Anterior cingulate cortex (tissue), 58 donors: ENCODE measurements around the gene OLFML2B.

ENCODE experiments used
- DNase-seq, 58 donors: peaks; one replicate each; lab custom pipeline; 2025; lab: John Stamatoyannopoulos, UW

Gene OLFML2B

GRCh38 chr1:162009501-162010174, 14.0 kb downstream of the OLFML2B start:
- peak in 5 of 58 donors; percentile 8 to 39 (median 20) for DNase-seq

- DNase-seq = no peak
Measured at GRCh38 chr1:162008799-162009198, 14.9 kb downstream of the OLFML2B start.

- DNase-seq = no peak
Measured at GRCh38 chr1:162007466-162007865, 16.2 kb downstream of the OLFML2B start.

- no peak for DNase-seq
Measured at GRCh38 chr1:162006081-162006480, 17.6 kb downstream of the OLFML2B start.

GRCh38 chr1:162004441-162004950, 19.2 kb downstream of the OLFML2B start:
- DNase-seq = no peak

- DNase-seq = peak in 14 of 58 donors; percentile 7 to 46 (median 26)
Measured at GRCh38 chr1:162003830-162004215, 19.8 kb downstream of the OLFML2B start.

GRCh38 chr1:162003061-162003829, 20.4 kb downstream of the OLFML2B start:
- no peak for DNase-seq

GRCh38 chr1:162000053-162000420, 23.6 kb downstream of the OLFML2B start:
- DNase-seq = no peak

GRCh38 chr1:161999301-162000052, 24.2 kb downstream of the OLFML2B start:
- DNase-seq = no peak

GRCh38 chr1:161998811-161999210, 24.9 kb downstream of the OLFML2B start:
- DNase-seq = no peak

GRCh38 chr1:161997152-161997551, 26.5 kb downstream of the OLFML2B start:
- DNase-seq = no peak

- DNase-seq = peak in 44 of 58 donors; percentile 17 to 89 (median 58)
Measured at GRCh38 chr1:161994175-161994668, 29.4 kb downstream of the OLFML2B start.

GRCh38 chr1:161993576-161993975, 30.1 kb downstream of the OLFML2B start:
- DNase-seq = no peak

GRCh38 chr1:161989786-161990185, 33.9 kb downstream of the OLFML2B start:
- DNase-seq = no peak

GRCh38 chr1:161989108-161989507, 34.6 kb downstream of the OLFML2B start:
- DNase-seq = no peak

- DNase-seq = no peak
Measured at GRCh38 chr1:161988413-161988812, 35.3 kb downstream of the OLFML2B start.

GRCh38 chr1:161987872-161988271, 35.8 kb downstream of the OLFML2B start:
- DNase-seq = no peak

GRCh38 chr1:161987303-161987702, 36.4 kb downstream of the OLFML2B start:
- no peak for DNase-seq

- peak in 33 of 58 donors; percentile 6 to 80 (median 24) for DNase-seq
Measured at GRCh38 chr1:161986328-161986727, 37.3 kb downstream of the OLFML2B start.

GRCh38 chr1:161985301-161985822, 38.3 kb downstream of the OLFML2B start:
- no peak for DNase-seq

GRCh38 chr1:161983725-161984124, 39.9 kb downstream of the OLFML2B start:
- peak in 3 of 58 donors; percentile 12 to 20 (median 15) for DNase-seq
